HG02763 (cell line): ENCODE data around the gene NAV1.
A peak's percentile ranks its signal among the peaks of the same experiment; 100 is the strongest.
"Not testable (repeated sequence)": the region's sequence is repeated elsewhere in the genome, so short reads cannot be mapped to it uniquely, and the experiment has no call there.

ENCODE experiments used
- ATAC-seq: cut with Tn5 transposase; IDR thresholded peaks from one replicate; pipeline ENCODE4 v1.9.1; 2021; ENCODE audit warnings: mild to moderate bottlenecking, moderate library complexity; ENCODE audit not compliant: unreplicated experiment

NAV1 gene

GRCh38 chr1:201543871-201544642 is 5.1 kb downstream of the NAV1 start:
- ATAC-seq, result no peak

- ATAC-seq, result no peak
Measured at GRCh38 chr1:201544710-201545109, 5.8 kb downstream of the NAV1 start.

- ATAC-seq, result no peak
Measured at GRCh38 chr1:201545851-201546492, 7.0 kb downstream of the NAV1 start.

- not testable (repeated sequence) for ATAC-seq
Measured at GRCh38 chr1:201549522-201549921, 10.6 kb downstream of the NAV1 start.

- ATAC-seq, result no peak
Measured at GRCh38 chr1:201551096-201551495, 12.2 kb downstream of the NAV1 start.

GRCh38 chr1:201551877-201552731 is 13.2 kb downstream of the NAV1 start:
- ATAC-seq, result no peak

GRCh38 chr1:201552941-201553351 is 14.0 kb downstream of the NAV1 start:
- ATAC-seq, result no peak

- no peak for ATAC-seq
Measured at GRCh38 chr1:201553496-201554189, 14.7 kb downstream of the NAV1 start.

- ATAC-seq, result no peak
Measured at GRCh38 chr1:201554190-201554600, 15.3 kb downstream of the NAV1 start.

GRCh38 chr1:201554789-201555592 is 16.1 kb downstream of the NAV1 start:
- no peak for ATAC-seq

GRCh38 chr1:201555593-201555945 is 16.6 kb downstream of the NAV1 start:
- no peak for ATAC-seq

GRCh38 chr1:201556841-201557571 is 18.1 kb downstream of the NAV1 start:
- no peak for ATAC-seq

- no peak for ATAC-seq
Measured at GRCh38 chr1:201557572-201557958, 18.6 kb downstream of the NAV1 start.

- ATAC-seq, result peak; percentile 67
Measured at GRCh38 chr1:201559679-201560162, 20.8 kb downstream of the NAV1 start.

- no peak for ATAC-seq
Measured at GRCh38 chr1:201560328-201561194, 21.6 kb downstream of the NAV1 start.

- no peak for ATAC-seq
Measured at GRCh38 chr1:201561195-201561564, 22.3 kb downstream of the NAV1 start.

GRCh38 chr1:201561601-201562000 is 22.7 kb downstream of the NAV1 start:
- ATAC-seq, result no peak

- no peak for ATAC-seq
Measured at GRCh38 chr1:201562257-201562656, 23.3 kb downstream of the NAV1 start.
